Gastroesophageal sphincter (tissue), 2 donors: ENCODE data around the gene SLC7A8.

Experiments
- POLR2A ChIP-seq, 2 donors: fragments of 450-650 bp; IDR thresholded peaks; one replicate each; pipeline ENCODE4 v1.6.1; 2017; ENCODE audit warnings: antibody characterized with exemption in 2 of 2, mild to moderate bottlenecking in 2 of 2, moderate library complexity in 1 of 2
- POLR2AphosphoS5 ChIP-seq: sonication (generic); formaldehyde crosslinking; IDR thresholded peaks from one replicate; pipeline ENCODE4 v1.6.1; 2017; ENCODE audit warnings: antibody characterized with exemption

DNA sequence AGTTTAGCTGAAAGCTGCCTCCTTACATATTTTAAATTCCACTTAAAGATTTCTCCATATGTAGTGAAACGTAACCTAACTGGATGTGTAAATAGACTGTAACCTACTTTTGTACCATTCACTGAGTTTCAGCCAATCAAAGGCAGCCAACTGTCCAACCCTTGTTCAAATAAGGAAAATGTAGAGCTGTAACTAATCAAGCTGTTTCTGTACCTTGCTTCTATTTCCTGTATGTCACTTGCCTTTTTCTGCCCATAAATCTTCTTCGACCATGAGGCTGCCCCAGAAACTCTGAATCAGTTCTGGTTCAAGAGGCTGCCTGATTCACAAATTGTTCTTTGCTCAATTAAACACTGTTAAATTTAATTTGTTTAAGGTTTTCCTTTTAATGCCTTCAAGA, 6.3 kb downstream of the SLC7A8 start:
- TF ChIP-seq POLR2A (IDR thresholded peaks at IDR 0.05) = no peak
- no peak for TF ChIP-seq POLR2AphosphoS5
